Spleen (tissue), 11 donors: ENCODE measurements around the gene OSBPL8. TPM values are rescaled to one million over a fixed set of nuclear protein-coding genes. Genes with fewer than 3 reads are reported as not detected.

Experiments used
- DNase-seq: peaks from one replicate; pipeline ENCODE4 v3.0.0-alpha.2; 2020
- H3K27ac ChIP-seq, 8 donors: fragments of 200-600 bp; sonication (generic) in 7 of 8; 1 replicate in 4 of 8; 2 replicates in 4 of 8; pipeline versions ENCODE4 v1.5.0 to v1.8.0; 2016 to 2021; ENCODE audit warnings: inconsistent platforms in 4 of 8, mild to moderate bottlenecking in 4 of 8, moderate library complexity in 1 of 8
- H3K27me3 ChIP-seq, 7 donors: fragments of 200-600 bp; sonication (generic) in 6 of 7; replicated peaks in 1 of 7; 1 replicate in 4 of 7; 2 replicates in 3 of 7; pipeline versions ENCODE4 v1.5.0 to v1.8.0; 2016 to 2021; ENCODE audit warnings: inconsistent platforms in 3 of 7, mild to moderate bottlenecking in 1 of 7
- H3K36me3 ChIP-seq, 6 donors: fragments of 200-600 bp; sonication (generic) in 5 of 6; 1 replicate in 4 of 6; 2 replicates in 2 of 6; pipeline versions ENCODE4 v1.5.0 to v1.8.0; 2016 to 2021; ENCODE audit warnings: inconsistent platforms in 2 of 6
- H3K4me1 ChIP-seq, 6 donors: fragments of 200-600 bp; sonication (generic) in 5 of 6; 1 replicate in 3 of 6; 2 replicates in 3 of 6; pipeline versions ENCODE4 v1.5.0 to v1.8.0; 2016 to 2021; ENCODE audit warnings: inconsistent platforms in 3 of 6
- H3K4me3 ChIP-seq, 8 donors: fragments of 200-600 bp; sonication (generic) in 7 of 8; 1 replicate in 4 of 8; 2 replicates in 4 of 8; pipeline versions ENCODE4 v1.5.0 to v1.8.0; 2016 to 2021; ENCODE audit warnings: inconsistent platforms in 4 of 8, mild to moderate bottlenecking in 4 of 8, moderate library complexity in 2 of 8
- H3K9me3 ChIP-seq, 8 donors: fragments of 200-600 bp; sonication (generic) in 7 of 8; 1 replicate in 4 of 8; 2 replicates in 4 of 8; pipeline versions ENCODE4 v1.5.0 to v1.8.0; 2016 to 2021; ENCODE audit warnings: inconsistent platforms in 4 of 8
- POLR2A ChIP-seq, 3 donors: fragments of 450-650 bp; IDR thresholded peaks; one replicate each; pipeline ENCODE4 v1.5.1; 2017; ENCODE audit warnings: antibody characterized with exemption in 3 of 3, mild to moderate bottlenecking in 1 of 3
- POLR2AphosphoS5 ChIP-seq, 3 donors: sonication (generic); formaldehyde crosslinking; IDR thresholded peaks; one replicate each; pipeline ENCODE4 v1.5.1; 2017; ENCODE audit warnings: antibody characterized with exemption in 3 of 3
- WGBS, 5 donors: extraction: QIAGEN DNeasy Blood & Tissue Kit in 3 of 5; methylation state at CpG; one replicate each; pipeline versions ENCODE4 v1.1.5 to v1.1.7; 2013 to 2018; 5-methylcytosine and 5-hydroxymethylcytosine counted together
- intact Hi-C: fragments of 100-400 bp; cut with DNase I; formaldehyde crosslinking; loops from one replicate; pipeline ENCODE4 v1.15.0; 2023; ENCODE audit warnings: low total_unique reads
- polyA plus RNA-seq, 3 donors: library from polyadenylated mRNA; stranded (reverse); fragments of 200-250 nt; gene quantifications; one replicate each; pipeline ENCODE4 v1.2.1, GENCODE V29; 2013
- total RNA-seq, 7 donors: library from RNA; depleted of rRNA in 3 of 7; stranded (reverse); fragments of >200 nt in 3 of 7; fragmentation: NEBNext Ultra II Directional in 4 of 7; extraction: Animal tissue kit (Norgen Biotek cat#: 25700) in 4 of 7; gene quantifications; one replicate each; pipeline versions ENCODE4 v1.1.0 to v1.2.1, GENCODE V29; 2016 to 2021
- TF ChIP-seq, protein P1 (sequence below), 11 experiments: fragments of 200-600 bp in 7 of 11; fragments of 450-650 bp in 4 of 11; sonication (generic) in 4 of 11; IDR thresholded peaks in 8 of 11; conservative IDR thresholded peaks in 3 of 11; 1 replicate in 7 of 11; 2 replicates in 4 of 11; pipeline versions ENCODE4 v1.4.0 to v1.8.0; 2016 to 2021; ENCODE audit warnings: antibody characterized with exemption in 11 of 11, inconsistent platforms in 4 of 11, mild to moderate bottlenecking in 1 of 11
- donor health status: healthy with polysubstance abuse.
- donor health status: DM: no; HTN: no; CAD: no; lungs with moderate emphysema.
- donor health status: DM: no; HTN: no; CAD: no.
- donor health status: Bipolar disorder and iron deficiency.
- donor health status: healthy.
- donor health status: DM: no; HTN: no; CAD: no.
- donor health status: DM: yes; HTN: yes; CAD: no.

The OSBPL8 gene
- total and polyA plus RNA-seq, 10 donors = 10.7 to 127 (median 109) TPM

DNA sequence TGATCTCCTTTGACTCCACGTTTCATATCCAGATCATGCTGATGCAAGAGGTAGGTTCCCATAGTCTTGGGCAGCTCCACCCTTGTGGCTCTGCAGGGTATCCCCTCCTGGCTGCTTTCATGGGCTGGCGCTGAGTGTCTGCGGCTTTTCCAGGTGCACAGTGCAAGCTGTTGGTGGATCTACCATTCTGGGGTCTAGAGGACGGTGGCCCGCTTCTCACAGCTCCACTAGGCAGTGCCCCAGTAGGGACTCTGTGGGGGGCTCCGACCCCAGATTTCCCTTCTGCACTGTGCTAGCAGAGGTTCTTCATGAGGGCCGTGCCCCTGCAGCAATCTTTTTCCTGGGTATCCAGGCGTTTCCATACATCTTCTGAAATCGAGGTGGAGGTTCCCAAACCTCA lies 199.3 kb downstream of the OSBPL8 start:
- Histone ChIP-seq H3K27me3 (no peaks in the 10 kb centered on the region), H3K4me1 (no peaks in the 10 kb centered on the region), H3K4me3 (no peak overlapping the region), H3K36me3 (peaks cover 4 to 84% (median 28%) of the 10 kb centered on the region in 6 donors), H3K27ac (no peak overlapping the region), H3K9me3 (peaks cover 0 to 14% (median 9%) of the 10 kb centered on the region in 8 donors)
- no peak for TF ChIP-seq POLR2A (IDR thresholded peaks at IDR 0.05)
- 92 to 98% (median 97%) methylated on average over 9 of the region's 9 CpGs for WGBS, 5 donors
- intact Hi-C loops = no loop called here
- no peak for DNase-seq

DNA sequence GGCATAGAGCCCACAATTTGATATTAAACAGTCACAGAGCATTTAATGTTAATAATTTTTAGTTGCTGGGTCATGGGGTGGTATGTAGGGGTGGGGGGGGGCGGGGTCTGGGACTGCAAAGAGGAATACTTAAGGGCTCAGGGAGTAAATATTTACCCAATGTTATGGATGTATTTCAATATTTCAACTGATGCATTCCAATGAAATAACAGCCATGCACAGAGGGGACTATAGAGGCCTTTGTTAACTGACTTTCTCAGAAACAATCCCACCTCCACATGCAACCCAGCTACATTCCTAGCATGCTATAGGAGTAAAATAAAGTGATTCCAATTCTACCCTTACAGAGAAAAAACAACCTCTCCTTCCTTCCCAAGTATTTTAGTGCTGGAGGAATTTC lies 203.5 kb downstream of the OSBPL8 start:
- Histone ChIP-seq H3K36me3 (peaks cover 4 to 74% (median 25%) of the 10 kb centered on the region in 6 donors), H3K27me3 (no peaks in the 10 kb centered on the region), H3K27ac (no peak overlapping the region), H3K9me3 (no peaks in the 10 kb centered on the region), H3K4me1 (no peaks in the 10 kb centered on the region), H3K4me3 (no peak overlapping the region)
- TF ChIP-seq, protein P1, sequence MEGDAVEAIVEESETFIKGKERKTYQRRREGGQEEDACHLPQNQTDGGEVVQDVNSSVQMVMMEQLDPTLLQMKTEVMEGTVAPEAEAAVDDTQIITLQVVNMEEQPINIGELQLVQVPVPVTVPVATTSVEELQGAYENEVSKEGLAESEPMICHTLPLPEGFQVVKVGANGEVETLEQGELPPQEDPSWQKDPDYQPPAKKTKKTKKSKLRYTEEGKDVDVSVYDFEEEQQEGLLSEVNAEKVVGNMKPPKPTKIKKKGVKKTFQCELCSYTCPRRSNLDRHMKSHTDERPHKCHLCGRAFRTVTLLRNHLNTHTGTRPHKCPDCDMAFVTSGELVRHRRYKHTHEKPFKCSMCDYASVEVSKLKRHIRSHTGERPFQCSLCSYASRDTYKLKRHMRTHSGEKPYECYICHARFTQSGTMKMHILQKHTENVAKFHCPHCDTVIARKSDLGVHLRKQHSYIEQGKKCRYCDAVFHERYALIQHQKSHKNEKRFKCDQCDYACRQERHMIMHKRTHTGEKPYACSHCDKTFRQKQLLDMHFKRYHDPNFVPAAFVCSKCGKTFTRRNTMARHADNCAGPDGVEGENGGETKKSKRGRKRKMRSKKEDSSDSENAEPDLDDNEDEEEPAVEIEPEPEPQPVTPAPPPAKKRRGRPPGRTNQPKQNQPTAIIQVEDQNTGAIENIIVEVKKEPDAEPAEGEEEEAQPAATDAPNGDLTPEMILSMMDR (IDR thresholded peaks at IDR 0.05 in 8 of 11, conservative IDR thresholded peaks at IDR 0.05 in 3 of 11) = no peak
- no peak for TF ChIP-seq POLR2AphosphoS5 (IDR thresholded peaks at IDR 0.05)
- no peak for TF ChIP-seq POLR2A (IDR thresholded peaks at IDR 0.05)
- intact Hi-C loops = no loop called here
- 86 to 100% (median 90%) methylated on average over 1 of the region's 1 CpG for WGBS, 5 donors
- no peak for DNase-seq

DNA sequence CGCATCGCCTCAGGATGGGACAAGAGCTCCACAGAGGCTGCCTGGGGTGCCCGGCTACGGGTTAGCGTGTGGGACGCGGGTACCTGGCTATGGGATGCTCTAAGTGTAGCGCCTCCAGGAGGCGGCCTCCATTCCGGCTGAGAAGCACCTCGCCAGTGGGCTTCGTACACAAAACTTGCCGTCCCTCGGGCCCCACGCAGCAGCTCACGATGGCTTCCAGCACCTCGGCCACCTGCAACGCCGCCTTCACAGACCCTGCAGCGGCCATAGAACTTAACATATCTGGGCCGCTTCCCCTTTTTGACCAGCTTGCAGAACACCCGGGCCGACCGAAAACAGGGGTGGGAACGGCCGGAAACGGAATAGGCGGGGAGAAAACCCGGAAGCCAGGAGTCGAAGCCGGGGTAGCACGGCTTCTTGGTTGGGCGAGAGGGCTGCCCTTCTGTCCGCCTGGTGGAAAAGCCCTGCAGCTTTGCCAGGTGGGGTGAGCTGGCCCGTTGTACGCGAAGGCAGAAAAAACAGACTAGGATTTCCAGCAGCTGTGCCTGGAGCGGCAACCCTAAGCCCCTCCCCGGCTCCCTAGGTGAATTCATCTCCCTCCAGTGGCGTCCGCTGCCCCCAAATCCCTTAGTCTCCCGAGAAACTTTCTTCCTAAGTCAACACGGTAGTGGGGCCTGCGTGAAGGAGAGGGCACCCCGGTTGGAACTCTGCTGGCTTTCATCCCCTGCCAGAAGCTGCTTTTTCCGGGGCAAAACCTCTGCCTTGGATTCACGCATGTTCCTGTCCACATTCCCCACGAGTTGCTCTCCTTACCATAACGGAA lies 211.3 kb downstream of the OSBPL8 start, which contains the start of gene BBS10:
TSS of gene BBS10 (minus strand) at position 337 of the 823 bp plus-strand sequence. CDS start at position 280, 57 bp downstream.
- DNase-seq = peak; percentile 97
- TF ChIP-seq, protein P1 (IDR thresholded peaks at IDR 0.05 in 8 of 11, conservative IDR thresholded peaks at IDR 0.05 in 3 of 11) = peak; percentile 6 to 63 (median 35)
- peak in 1 of 3 donors; percentile 34 for TF ChIP-seq POLR2A (IDR thresholded peaks at IDR 0.05)
- peak; percentile 88 to 90 (median 89) for TF ChIP-seq POLR2AphosphoS5 (IDR thresholded peaks at IDR 0.05)
- intact Hi-C loops = loop anchor here (10.0 kb wide), 2 partner anchors 263 to 823 kb away; partner anchors contain the start of gene NAP1L1
- peaks cover 4 to 39% (median 27%) of the 10 kb centered on the region in 6 donors for H3K4me1 ChIP-seq
- 2 to 3% (median 2%) methylated on average over 47 to 49 of the region's 49 CpGs for WGBS, 5 donors
- peak within 1 kb of the TSS; percentile 51 to 87 (median 70) for H3K4me3 ChIP-seq
- H3K9me3 ChIP-seq = no peaks in the 10 kb centered on the region
- peaks cover 0 to 6% (median 0%) of the 10 kb centered on the region in 6 donors for H3K36me3 ChIP-seq
- no peaks in the 10 kb centered on the region for H3K27me3 ChIP-seq
- peak within 1 kb of the TSS; percentile 81 to 93 (median 90) for H3K27ac ChIP-seq

DNA sequence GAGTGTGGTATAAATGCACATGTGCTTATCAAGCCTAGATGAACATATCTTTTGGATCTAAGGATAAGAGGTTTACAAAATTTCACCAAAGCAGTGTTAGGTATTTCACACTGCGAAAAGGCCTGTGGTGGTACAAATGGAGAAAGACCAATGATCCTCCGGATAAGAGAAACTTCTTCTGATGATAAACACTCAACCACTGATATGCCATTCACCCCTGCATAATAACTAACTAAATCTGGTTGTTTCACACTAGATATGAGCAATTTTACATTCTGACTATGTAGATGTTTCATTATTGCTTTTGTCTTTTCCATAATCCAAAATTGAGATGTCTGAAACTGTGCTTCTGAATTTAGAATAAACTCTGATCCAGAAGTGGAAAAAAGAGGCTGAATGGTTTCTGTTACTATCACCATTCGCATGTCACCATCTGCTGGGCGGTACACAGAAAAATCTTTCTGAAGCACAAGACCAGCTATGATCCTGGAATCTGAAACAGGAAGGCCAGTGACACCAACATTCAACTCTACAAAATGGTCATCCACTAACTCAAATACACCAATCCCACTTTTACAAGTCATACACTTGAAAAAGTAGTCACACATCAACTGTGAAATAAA lies 212.7 kb downstream of the OSBPL8 start:
- H3K36me3 ChIP-seq = peaks cover 0 to 5% (median 0%) of the 10 kb centered on the region in 6 donors
- H3K9me3 ChIP-seq = no peaks in the 10 kb centered on the region
- H3K4me3 ChIP-seq = peak overlapping the region in 6 of 8 donors; percentile 51 to 87 (median 70)
- WGBS, 5 donors = 43 to 55% (median 51%) methylated on average over 4 of the region's 4 CpGs
- TF ChIP-seq, protein P1 (IDR thresholded peaks at IDR 0.05 in 8 of 11, conservative IDR thresholded peaks at IDR 0.05 in 3 of 11) = peak in 6 of 11 experiments; percentile 18 to 38 (median 34)
- TF ChIP-seq POLR2A (IDR thresholded peaks at IDR 0.05) = no peak
- DNase-seq = no peak
- H3K27me3 ChIP-seq = no peaks in the 10 kb centered on the region
- intact Hi-C loops = loop anchor here (10.0 kb wide), 2 partner anchors 262 to 822 kb away; partner anchors contain the start of gene NAP1L1
- H3K27ac ChIP-seq = peak overlapping the region; percentile 17 to 93 (median 90)
- H3K4me1 ChIP-seq = peaks cover 4 to 39% (median 27%) of the 10 kb centered on the region in 6 donors
